GM18499 (cell line): ENCODE results near the gene CCPG1.

Experiments
- ATAC-seq: cut with Tn5 transposase; IDR thresholded peaks from one replicate; pipeline ENCODE4 v1.9.1; 2021; ENCODE audit warnings: moderate number of reproducible peaks; ENCODE audit not compliant: insufficient read depth, unreplicated experiment

Gene CCPG1

DNA sequence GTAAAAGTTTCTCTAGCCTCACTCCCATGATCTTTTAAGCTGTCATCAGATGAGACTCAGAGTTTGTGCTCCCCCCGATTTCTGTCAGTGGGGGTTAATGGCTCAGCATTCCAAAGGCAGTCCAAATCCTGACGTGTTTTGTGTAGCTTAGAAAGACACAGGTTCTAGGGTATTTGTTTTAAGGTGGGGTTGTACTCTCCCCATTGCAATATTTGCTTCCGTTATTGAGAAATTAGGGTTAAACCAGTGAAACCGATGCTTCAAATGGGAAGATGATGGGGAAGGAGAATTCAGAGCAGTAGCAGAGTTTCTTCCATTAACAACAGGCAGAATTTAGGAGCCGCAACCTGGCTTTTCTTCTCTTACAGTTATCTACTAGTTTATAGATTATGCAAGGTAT is 85.7 kb downstream of the CCPG1 start:
- ATAC-seq, result no peak

- ATAC-seq, result no peak
Measured at GRCh38 chr15:55320963-55321362, 87.2 kb downstream of the CCPG1 start.

DNA sequence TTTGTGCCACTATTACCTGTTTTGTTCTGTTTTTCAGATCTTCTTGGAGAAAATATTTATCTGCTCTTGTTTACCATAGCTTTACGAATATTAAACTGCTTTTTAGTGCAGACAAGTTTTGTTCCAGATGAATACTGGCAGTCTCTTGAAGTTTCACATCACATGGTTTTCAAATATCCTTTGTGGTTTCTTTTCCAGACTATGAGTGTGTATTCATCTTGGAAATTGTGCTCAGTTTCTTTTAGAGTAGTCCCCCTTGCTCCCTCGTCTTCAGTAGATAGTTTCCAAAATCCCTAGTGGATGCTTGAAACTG is 88.0 kb downstream of the CCPG1 start:
- ATAC-seq, result no peak

GRCh38 chr15:55319537-55320237 is 88.5 kb downstream of the CCPG1 start:
- ATAC-seq, result peak; percentile 37

GRCh38 chr15:55318588-55319494 is 89.3 kb downstream of the CCPG1 start, which contains the start of the genes PIGB and PIGBOS1:
Gene PIGB (plus strand): TSS chr15:55319222. CDS start chr15:55319251, 29 bp downstream.
Gene PIGBOS1 (minus strand): TSS chr15:55319123. CDS start chr15:55317792, 1,331 bp downstream.
- ATAC-seq, result peak; percentile 69
